HG03439 (cell line): ENCODE data around the gene PEX1.
"Not testable (repeated sequence)": the region's sequence is repeated elsewhere in the genome, so short reads cannot be mapped to it uniquely, and the experiment has no call there.

ENCODE experiments used
- ATAC-seq: cut with Tn5 transposase; IDR thresholded peaks from one replicate; pipeline ENCODE4 v1.9.1; 2021; ENCODE audit warnings: mild to moderate bottlenecking, moderate library complexity; ENCODE audit not compliant: unreplicated experiment

PEX1 gene

GRCh38 chr7:92461027-92462003, 67.0 kb downstream of the PEX1 start:
- peak; percentile 75 for ATAC-seq

- no peak for ATAC-seq
These were observed 67.8 kb downstream of the PEX1 start for GRCh38 chr7:92460510-92460909.

GRCh38 chr7:92460109-92460508, 68.2 kb downstream of the PEX1 start:
- no peak for ATAC-seq

GRCh38 chr7:92456236-92456635, 72.1 kb downstream of the PEX1 start:
- no peak for ATAC-seq

GRCh38 chr7:92451645-92452044, 76.7 kb downstream of the PEX1 start:
- ATAC-seq = no peak

- ATAC-seq = peak; percentile 36
These were observed 80.0 kb downstream of the PEX1 start for GRCh38 chr7:92448205-92448747.

GRCh38 chr7:92447345-92448204, 80.7 kb downstream of the PEX1 start, which contains the start of gene GATAD1:
Gene GATAD1, plus strand, starts transcription at chr7:92447482. Its CDS starts 248 bp downstream, at chr7:92447730.
- peak; percentile 89 for ATAC-seq

GRCh38 chr7:92446869-92447344, 81.4 kb downstream of the PEX1 start:
- ATAC-seq = no peak

- not testable (repeated sequence) for ATAC-seq
These were observed 85.6 kb downstream of the PEX1 start for GRCh38 chr7:92442720-92443119.

GRCh38 chr7:92437956-92438491, 90.3 kb downstream of the PEX1 start:
- no peak for ATAC-seq
